ENCODE results near the gene B3GNT2.

The B3GNT2 gene

DNA sequence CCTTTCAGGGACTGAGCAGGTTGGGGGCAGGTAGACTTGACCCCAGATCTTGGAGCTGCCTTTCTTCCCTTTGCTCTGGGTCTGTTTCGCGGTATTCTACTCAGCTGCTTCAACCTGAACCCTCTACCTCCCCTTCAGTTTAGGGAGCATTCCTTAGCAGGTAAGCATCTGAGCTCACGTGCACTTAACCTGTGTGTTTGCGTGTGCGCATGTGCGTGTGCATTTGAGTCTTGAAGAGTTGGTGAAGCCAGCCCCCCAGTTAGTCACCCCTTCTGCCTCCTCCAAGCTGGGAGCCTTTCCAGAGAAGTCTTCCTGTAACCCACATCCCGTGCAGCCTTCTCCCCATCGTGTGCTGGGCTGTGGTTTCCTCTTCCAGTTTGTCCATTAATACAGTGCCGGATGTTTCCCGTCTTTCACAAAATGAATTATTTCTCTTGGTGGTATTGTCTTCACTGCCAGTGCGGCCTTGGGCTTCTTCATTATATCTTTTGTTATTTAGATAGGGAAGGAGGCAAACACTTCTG is 33.2 kb downstream of the B3GNT2 start (continued):
- TF ChIP-seq ZNF529 (tag by site-specific recombination; IDR thresholded peaks at IDR 0.05; ENCODE audit: insufficient replicate concordance) (no peak), ZNF624 (tag by site-specific recombination; IDR thresholded peaks at IDR 0.05) (no peak), ZNF701 (tag by site-specific recombination; IDR thresholded peaks at IDR 0.05) (no peak), ZNF140 (tag by site-specific recombination; IDR thresholded peaks at IDR 0.05) (no peak)

DNA sequence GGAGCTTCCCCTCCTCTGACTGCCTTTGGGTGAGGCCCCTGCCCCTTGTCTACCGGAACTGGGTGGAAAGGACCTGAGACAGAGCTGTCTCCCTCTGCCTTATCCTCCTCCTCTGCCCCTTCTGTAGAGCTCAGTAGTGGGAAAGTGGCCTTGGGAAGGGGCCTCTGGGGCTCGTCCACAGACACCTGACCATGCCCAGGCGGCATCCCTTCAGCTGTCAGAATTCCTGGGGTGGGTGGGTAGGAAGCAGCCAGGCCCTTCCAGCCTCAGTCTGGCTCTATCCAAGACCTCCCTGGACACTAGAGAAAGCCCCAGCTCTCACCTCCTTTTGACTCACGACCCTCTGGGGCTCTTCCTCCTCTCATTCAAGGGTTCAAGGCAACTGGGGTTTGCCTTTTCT is 35.6 kb downstream of the B3GNT2 start:
- H3K36me3 ChIP-seq (ENCODE audit: control insufficient read depth in 2 of 2, insufficient read depth in 1 of 2, low read length in 2 of 2): no peaks in the 10 kb centered on the region
- CTCF ChIA-PET: no interaction called here
- no peak overlapping the region for H3K4me3 ChIP-seq (ENCODE audit: low read depth, low read length)
- H3K9me3 ChIP-seq (ENCODE audit: control insufficient read depth, insufficient read depth, low read depth, low read length): no peaks in the 10 kb centered on the region
- H3K27ac ChIP-seq (ENCODE audit: extremely low read depth, low read depth, low read length): no peak overlapping the region
- no peak for TF ChIP-seq OVOL3 (tag by site-specific recombination; IDR thresholded peaks at IDR 0.05)
- no peak for TF ChIP-seq GLI2 (tag by site-specific recombination; IDR thresholded peaks at IDR 0.05; ENCODE audit: borderline replicate concordance, low read depth)
- TF ChIP-seq ZNF302 (tag by site-specific recombination; IDR thresholded peaks at IDR 0.05; ENCODE audit: low read depth): no peak
- TF ChIP-seq, protein P1, sequence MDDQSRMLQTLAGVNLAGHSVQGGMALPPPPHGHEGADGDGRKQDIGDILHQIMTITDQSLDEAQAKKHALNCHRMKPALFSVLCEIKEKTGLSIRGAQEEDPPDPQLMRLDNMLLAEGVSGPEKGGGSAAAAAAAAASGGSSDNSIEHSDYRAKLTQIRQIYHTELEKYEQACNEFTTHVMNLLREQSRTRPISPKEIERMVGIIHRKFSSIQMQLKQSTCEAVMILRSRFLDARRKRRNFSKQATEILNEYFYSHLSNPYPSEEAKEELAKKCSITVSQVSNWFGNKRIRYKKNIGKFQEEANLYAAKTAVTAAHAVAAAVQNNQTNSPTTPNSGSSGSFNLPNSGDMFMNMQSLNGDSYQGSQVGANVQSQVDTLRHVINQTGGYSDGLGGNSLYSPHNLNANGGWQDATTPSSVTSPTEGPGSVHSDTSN (CRISPR knock-in tag; IDR thresholded peaks at IDR 0.05): no peak
- TF ChIP-seq ZNF544 (tag by site-specific recombination; IDR thresholded peaks at IDR 0.05): no peak
- no peak for TF ChIP-seq ZNF555 (tag by site-specific recombination; conservative IDR thresholded peaks at IDR 0.05)
- no peak for TF ChIP-seq ZNF626 (tag by site-specific recombination; IDR thresholded peaks at IDR 0.05)
- TF ChIP-seq ZFP69B (tag by site-specific recombination; IDR thresholded peaks at IDR 0.05): no peak
- TF ChIP-seq, protein P2, sequence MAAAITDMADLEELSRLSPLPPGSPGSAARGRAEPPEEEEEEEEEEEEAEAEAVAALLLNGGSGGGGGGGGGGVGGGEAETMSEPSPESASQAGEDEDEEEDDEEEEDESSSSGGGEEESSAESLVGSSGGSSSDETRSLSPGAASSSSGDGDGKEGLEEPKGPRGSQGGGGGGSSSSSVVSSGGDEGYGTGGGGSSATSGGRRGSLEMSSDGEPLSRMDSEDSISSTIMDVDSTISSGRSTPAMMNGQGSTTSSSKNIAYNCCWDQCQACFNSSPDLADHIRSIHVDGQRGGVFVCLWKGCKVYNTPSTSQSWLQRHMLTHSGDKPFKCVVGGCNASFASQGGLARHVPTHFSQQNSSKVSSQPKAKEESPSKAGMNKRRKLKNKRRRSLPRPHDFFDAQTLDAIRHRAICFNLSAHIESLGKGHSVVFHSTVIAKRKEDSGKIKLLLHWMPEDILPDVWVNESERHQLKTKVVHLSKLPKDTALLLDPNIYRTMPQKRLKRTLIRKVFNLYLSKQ (tag by site-specific recombination; IDR thresholded peaks at IDR 0.05; ENCODE audit: borderline replicate concordance): no peak
- no peaks in the 10 kb centered on the region for H3K4me1 ChIP-seq (ENCODE audit: control insufficient read depth, insufficient read depth, low read length)
- POLR2A ChIA-PET: interaction anchor here (0.6 kb wide), 1 partner anchor 34 kb away, joined by 3 read pairs; no protein-coding TSS in a partner anchor

DNA sequence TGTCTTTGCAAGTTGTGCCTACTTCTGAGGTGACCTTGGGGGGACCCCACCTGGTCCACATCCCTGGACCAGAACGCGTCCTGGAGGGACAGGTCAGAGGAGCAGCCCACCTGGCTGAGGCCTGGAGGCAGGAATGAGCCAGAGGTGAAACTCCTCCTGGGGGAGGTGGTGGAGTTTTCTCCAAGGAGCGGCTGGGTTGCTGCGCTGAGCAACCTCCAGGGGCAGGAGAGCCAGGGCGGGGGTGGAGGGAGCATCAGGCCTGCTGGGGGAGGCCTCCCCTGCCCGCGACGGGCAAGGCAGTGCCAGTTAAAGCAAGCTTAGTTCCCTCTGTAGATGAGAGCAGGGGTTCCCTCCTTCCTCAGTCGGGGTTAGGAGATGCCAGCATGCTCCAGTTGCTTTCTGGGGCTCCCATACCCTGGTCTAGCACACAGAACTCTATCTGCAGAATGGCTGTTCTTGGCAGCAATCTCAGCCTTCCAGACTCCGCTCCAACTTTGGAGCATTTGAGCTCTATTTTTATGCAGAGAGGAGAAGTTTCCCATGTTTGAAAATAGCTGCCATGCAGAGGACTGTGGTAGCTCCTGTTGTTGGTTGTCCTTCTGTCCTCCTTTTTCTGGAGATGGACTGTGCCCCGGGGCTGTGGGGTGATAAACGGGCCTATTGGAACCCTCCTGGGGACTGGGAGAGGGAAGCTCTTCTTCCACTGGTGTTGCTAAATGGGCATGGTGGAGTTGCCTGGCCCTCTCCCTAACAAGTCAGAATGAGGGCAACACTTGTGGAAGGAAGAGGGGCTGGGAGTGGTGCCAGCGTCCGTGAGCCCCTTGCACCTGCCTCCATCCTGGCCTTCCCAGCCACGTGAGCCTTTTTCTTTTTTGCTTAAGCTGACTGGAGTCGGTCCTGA is 39.1 kb downstream of the B3GNT2 start:
- no peak overlapping the region for H3K27ac ChIP-seq (ENCODE audit: extremely low read depth, low read depth, low read length)
- CTCF ChIA-PET: interaction anchor here (0.9 kb wide), 1 partner anchor 73 kb away, joined by 3 read pairs; no protein-coding TSS in a partner anchor
- POLR2A ChIA-PET: no interaction called here
- H3K9me3 ChIP-seq (ENCODE audit: control insufficient read depth, insufficient read depth, low read depth, low read length): no peaks in the 10 kb centered on the region
- no peaks in the 10 kb centered on the region for H3K4me1 ChIP-seq (ENCODE audit: control insufficient read depth, insufficient read depth, low read length)
- H3K36me3 ChIP-seq (ENCODE audit: control insufficient read depth in 2 of 2, insufficient read depth in 1 of 2, low read length in 2 of 2): no peaks in the 10 kb centered on the region
- no peak overlapping the region for H3K4me3 ChIP-seq (ENCODE audit: low read depth, low read length)
- TF ChIP-seq ZNF654 (tag by site-specific recombination; IDR thresholded peaks at IDR 0.05; ENCODE audit: low read depth) (no peak), ZNF311 (tag by site-specific recombination; IDR thresholded peaks at IDR 0.05; ENCODE audit: borderline replicate concordance) (no peak), OVOL3 (tag by site-specific recombination; IDR thresholded peaks at IDR 0.05) (no peak), ZNF624 (tag by site-specific recombination; IDR thresholded peaks at IDR 0.05) (no peak), IKZF3 (tag by site-specific recombination; IDR thresholded peaks at IDR 0.05) (no peak), ZNF621 (tag by site-specific recombination; IDR thresholded peaks at IDR 0.05) (no peak), ZNF521 (tag by site-specific recombination; IDR thresholded peaks at IDR 0.05) (no peak)
- TF ChIP-seq, protein P3, sequence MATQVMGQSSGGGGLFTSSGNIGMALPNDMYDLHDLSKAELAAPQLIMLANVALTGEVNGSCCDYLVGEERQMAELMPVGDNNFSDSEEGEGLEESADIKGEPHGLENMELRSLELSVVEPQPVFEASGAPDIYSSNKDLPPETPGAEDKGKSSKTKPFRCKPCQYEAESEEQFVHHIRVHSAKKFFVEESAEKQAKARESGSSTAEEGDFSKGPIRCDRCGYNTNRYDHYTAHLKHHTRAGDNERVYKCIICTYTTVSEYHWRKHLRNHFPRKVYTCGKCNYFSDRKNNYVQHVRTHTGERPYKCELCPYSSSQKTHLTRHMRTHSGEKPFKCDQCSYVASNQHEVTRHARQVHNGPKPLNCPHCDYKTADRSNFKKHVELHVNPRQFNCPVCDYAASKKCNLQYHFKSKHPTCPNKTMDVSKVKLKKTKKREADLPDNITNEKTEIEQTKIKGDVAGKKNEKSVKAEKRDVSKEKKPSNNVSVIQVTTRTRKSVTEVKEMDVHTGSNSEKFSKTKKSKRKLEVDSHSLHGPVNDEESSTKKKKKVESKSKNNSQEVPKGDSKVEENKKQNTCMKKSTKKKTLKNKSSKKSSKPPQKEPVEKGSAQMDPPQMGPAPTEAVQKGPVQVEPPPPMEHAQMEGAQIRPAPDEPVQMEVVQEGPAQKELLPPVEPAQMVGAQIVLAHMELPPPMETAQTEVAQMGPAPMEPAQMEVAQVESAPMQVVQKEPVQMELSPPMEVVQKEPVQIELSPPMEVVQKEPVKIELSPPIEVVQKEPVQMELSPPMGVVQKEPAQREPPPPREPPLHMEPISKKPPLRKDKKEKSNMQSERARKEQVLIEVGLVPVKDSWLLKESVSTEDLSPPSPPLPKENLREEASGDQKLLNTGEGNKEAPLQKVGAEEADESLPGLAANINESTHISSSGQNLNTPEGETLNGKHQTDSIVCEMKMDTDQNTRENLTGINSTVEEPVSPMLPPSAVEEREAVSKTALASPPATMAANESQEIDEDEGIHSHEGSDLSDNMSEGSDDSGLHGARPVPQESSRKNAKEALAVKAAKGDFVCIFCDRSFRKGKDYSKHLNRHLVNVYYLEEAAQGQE (tag by site-specific recombination; IDR thresholded peaks at IDR 0.05): no peak
- TF ChIP-seq, protein P4, sequence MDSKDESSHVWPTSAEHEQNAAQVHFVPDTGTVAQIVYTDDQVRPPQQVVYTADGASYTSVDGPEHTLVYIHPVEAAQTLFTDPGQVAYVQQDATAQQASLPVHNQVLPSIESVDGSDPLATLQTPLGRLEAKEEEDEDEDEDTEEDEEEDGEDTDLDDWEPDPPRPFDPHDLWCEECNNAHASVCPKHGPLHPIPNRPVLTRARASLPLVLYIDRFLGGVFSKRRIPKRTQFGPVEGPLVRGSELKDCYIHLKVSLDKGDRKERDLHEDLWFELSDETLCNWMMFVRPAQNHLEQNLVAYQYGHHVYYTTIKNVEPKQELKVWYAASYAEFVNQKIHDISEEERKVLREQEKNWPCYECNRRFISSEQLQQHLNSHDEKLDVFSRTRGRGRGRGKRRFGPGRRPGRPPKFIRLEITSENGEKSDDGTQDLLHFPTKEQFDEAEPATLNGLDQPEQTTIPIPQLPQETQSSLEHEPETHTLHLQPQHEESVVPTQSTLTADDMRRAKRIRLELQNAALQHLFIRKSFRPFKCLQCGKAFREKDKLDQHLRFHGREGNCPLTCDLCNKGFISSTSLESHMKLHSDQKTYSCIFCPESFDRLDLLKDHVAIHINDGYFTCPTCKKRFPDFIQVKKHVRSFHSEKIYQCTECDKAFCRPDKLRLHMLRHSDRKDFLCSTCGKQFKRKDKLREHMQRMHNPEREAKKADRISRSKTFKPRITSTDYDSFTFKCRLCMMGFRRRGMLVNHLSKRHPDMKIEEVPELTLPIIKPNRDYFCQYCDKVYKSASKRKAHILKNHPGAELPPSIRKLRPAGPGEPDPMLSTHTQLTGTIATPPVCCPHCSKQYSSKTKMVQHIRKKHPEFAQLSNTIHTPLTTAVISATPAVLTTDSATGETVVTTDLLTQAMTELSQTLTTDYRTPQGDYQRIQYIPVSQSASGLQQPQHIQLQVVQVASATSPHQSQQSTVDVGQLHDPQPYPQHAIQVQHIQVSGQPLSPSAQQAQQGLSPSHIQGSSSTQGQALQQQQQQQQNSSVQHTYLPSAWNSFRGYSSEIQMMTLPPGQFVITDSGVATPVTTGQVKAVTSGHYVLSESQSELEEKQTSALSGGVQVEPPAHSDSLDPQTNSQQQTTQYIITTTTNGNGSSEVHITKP (tag by site-specific recombination; IDR thresholded peaks at IDR 0.05): no peak
